HEK293 (cell line): ENCODE results near the gene PRX.

Experiments
- GLI4 ChIP-seq: fragments of 450-650 bp; formaldehyde crosslinking; IDR thresholded peaks from 2 replicates; pipeline ENCODE4 v1.5.1; 2016; ENCODE audit warnings: missing biosample characterization, missing genetic modification characterization
- HOXD13 ChIP-seq: sonication (generic); formaldehyde crosslinking; IDR thresholded peaks from 2 replicates; pipeline ENCODE4 v1.8.0; 2022; ENCODE audit warnings: missing genetic modification reagents, borderline replicate concordance
- KLF1 ChIP-seq: fragments of 450-650 bp; formaldehyde crosslinking; IDR thresholded peaks from 2 replicates; pipeline ENCODE4 v1.5.1; 2016; ENCODE audit warnings: missing biosample characterization, missing genetic modification characterization
- KLF9 ChIP-seq: fragments of 450-650 bp; formaldehyde crosslinking; IDR thresholded peaks from 2 replicates; pipeline ENCODE4 v1.5.1; 2016; ENCODE audit warnings: missing biosample characterization, missing genetic modification characterization, low read depth
- MEIS1 ChIP-seq: sonication (generic); formaldehyde crosslinking; IDR thresholded peaks from 2 replicates; pipeline ENCODE4 v1.8.1; 2022; ENCODE audit warnings: missing genetic modification reagents, mild to moderate bottlenecking, borderline replicate concordance
- RBAK ChIP-seq: fragments of 450-650 bp; formaldehyde crosslinking; IDR thresholded peaks from 2 replicates; pipeline ENCODE4 v1.5.1; 2016; ENCODE audit warnings: missing biosample characterization, missing genetic modification characterization
- REPIN1 ChIP-seq: fragments of 450-650 bp; formaldehyde crosslinking; IDR thresholded peaks from 2 replicates; pipeline ENCODE4 v1.5.1; 2017; ENCODE audit warnings: missing biosample characterization, missing genetic modification characterization, low read depth
- SCRT1 ChIP-seq: fragments of 450-650 bp; formaldehyde crosslinking; IDR thresholded peaks from 2 replicates; pipeline ENCODE4 v1.5.1; 2016; ENCODE audit warnings: missing biosample characterization, missing genetic modification characterization, borderline replicate concordance
- SP2 ChIP-seq: fragments of 450-650 bp; formaldehyde crosslinking; IDR thresholded peaks from 2 replicates; pipeline ENCODE4 v1.5.1; 2016; ENCODE audit warnings: missing biosample characterization, missing genetic modification characterization
- SP7 ChIP-seq: fragments of 450-650 bp; formaldehyde crosslinking; IDR thresholded peaks from 2 replicates; pipeline ENCODE4 v1.5.1; 2016; ENCODE audit warnings: missing biosample characterization, missing genetic modification characterization
- TCF7L2 ChIP-seq: IDR thresholded peaks from 2 replicates; pipeline ENCODE4 v1.6.1; 2011; ENCODE audit warnings: low read depth, mild to moderate bottlenecking, inconsistent platforms, low read length, moderate library complexity, borderline replicate concordance
- YY1 ChIP-seq: fragments of 450-650 bp; formaldehyde crosslinking; IDR thresholded peaks from 2 replicates; pipeline ENCODE4 v1.5.1; 2018; ENCODE audit warnings: missing biosample characterization, missing genetic modification characterization
- YY2 ChIP-seq: fragments of 450-650 bp; formaldehyde crosslinking; IDR thresholded peaks from 2 replicates; pipeline ENCODE4 v1.5.1; 2016; ENCODE audit warnings: missing biosample characterization, missing genetic modification characterization
- ZNF214 ChIP-seq: fragments of 450-650 bp; formaldehyde crosslinking; IDR thresholded peaks from 2 replicates; pipeline ENCODE4 v1.5.1; 2017; ENCODE audit warnings: missing biosample characterization, mild to moderate bottlenecking, missing genetic modification characterization, borderline replicate concordance
- ZNF23 ChIP-seq: fragments of 450-650 bp; formaldehyde crosslinking; IDR thresholded peaks from 2 replicates; pipeline ENCODE4 v1.5.1; 2016; ENCODE audit warnings: missing biosample characterization, missing genetic modification characterization, borderline replicate concordance
- ZNF302 ChIP-seq: fragments of 450-650 bp; formaldehyde crosslinking; IDR thresholded peaks from 2 replicates; pipeline ENCODE4 v1.5.1; 2016; ENCODE audit warnings: missing biosample characterization, missing genetic modification characterization, low read depth
- ZNF324 ChIP-seq: fragments of 450-650 bp; formaldehyde crosslinking; IDR thresholded peaks from 2 replicates; pipeline ENCODE4 v1.5.1; 2016; ENCODE audit warnings: missing biosample characterization, missing genetic modification characterization
- ZNF354C ChIP-seq: fragments of 450-650 bp; formaldehyde crosslinking; IDR thresholded peaks from 2 replicates; pipeline ENCODE4 v1.5.1; 2016; ENCODE audit warnings: missing biosample characterization, missing genetic modification characterization, low read depth, borderline replicate concordance
- ZNF404 ChIP-seq: fragments of 450-650 bp; formaldehyde crosslinking; IDR thresholded peaks from 2 replicates; pipeline ENCODE4 v1.5.1; 2017; ENCODE audit warnings: missing biosample characterization, missing genetic modification characterization
- ZNF416 ChIP-seq: fragments of 450-650 bp; formaldehyde crosslinking; IDR thresholded peaks from 2 replicates; pipeline ENCODE4 v1.5.1; 2016; ENCODE audit warnings: missing biosample characterization, missing genetic modification characterization
- ZNF544 ChIP-seq: fragments of 450-650 bp; formaldehyde crosslinking; IDR thresholded peaks from 2 replicates; pipeline ENCODE4 v1.5.0; 2017; ENCODE audit warnings: missing biosample characterization, missing genetic modification characterization
- ZNF596 ChIP-seq: fragments of 450-650 bp; IDR thresholded peaks from 2 replicates; pipeline ENCODE4 v1.5.0; 2018; ENCODE audit warnings: missing biosample characterization, mild to moderate bottlenecking, missing genetic modification characterization, moderate library complexity
- ZNF600 ChIP-seq: fragments of 450-650 bp; formaldehyde crosslinking; IDR thresholded peaks from 2 replicates; pipeline ENCODE4 v1.5.1; 2016; ENCODE audit warnings: missing biosample characterization, missing genetic modification characterization
- ZNF670 ChIP-seq: fragments of 450-650 bp; formaldehyde crosslinking; IDR thresholded peaks from 2 replicates; pipeline ENCODE4 v1.5.1; 2016; ENCODE audit warnings: missing biosample characterization, missing genetic modification characterization, low read depth
- ZNF677 ChIP-seq: fragments of 450-650 bp; IDR thresholded peaks from 2 replicates; pipeline ENCODE4 v1.5.0; 2018; ENCODE audit warnings: missing biosample characterization, mild to moderate bottlenecking, missing genetic modification characterization, moderate library complexity
- ZNF768 ChIP-seq: fragments of 450-650 bp; formaldehyde crosslinking; IDR thresholded peaks from 2 replicates; pipeline ENCODE4 v1.5.1; 2018; ENCODE audit warnings: missing biosample characterization, mild to moderate bottlenecking, missing genetic modification characterization
- TF ChIP-seq, protein P1 (sequence below): fragments of 450-650 bp; formaldehyde crosslinking; conservative IDR thresholded peaks from 2 replicates; pipeline ENCODE4 v1.5.1; 2016; ENCODE audit warnings: low read depth, missing biosample characterization, missing genetic modification characterization
- TF ChIP-seq, protein P2 (sequence below): fragments of 450-650 bp; formaldehyde crosslinking; IDR thresholded peaks from 2 replicates; pipeline ENCODE4 v1.5.1; 2016; ENCODE audit warnings: missing biosample characterization, missing genetic modification characterization
- TF ChIP-seq, protein P3 (sequence below): fragments of 450-650 bp; formaldehyde crosslinking; optimal IDR thresholded peaks from 2 replicates; pipeline ENCODE3; 2016; ENCODE audit warnings: missing biosample characterization, mild to moderate bottlenecking, missing genetic modification characterization
- TF ChIP-seq, protein P4 (sequence below): fragments of 450-650 bp; formaldehyde crosslinking; IDR thresholded peaks from 2 replicates; pipeline ENCODE4 v1.5.1; 2016; ENCODE audit warnings: missing biosample characterization, missing genetic modification characterization, low read depth

The PRX gene

DNA sequence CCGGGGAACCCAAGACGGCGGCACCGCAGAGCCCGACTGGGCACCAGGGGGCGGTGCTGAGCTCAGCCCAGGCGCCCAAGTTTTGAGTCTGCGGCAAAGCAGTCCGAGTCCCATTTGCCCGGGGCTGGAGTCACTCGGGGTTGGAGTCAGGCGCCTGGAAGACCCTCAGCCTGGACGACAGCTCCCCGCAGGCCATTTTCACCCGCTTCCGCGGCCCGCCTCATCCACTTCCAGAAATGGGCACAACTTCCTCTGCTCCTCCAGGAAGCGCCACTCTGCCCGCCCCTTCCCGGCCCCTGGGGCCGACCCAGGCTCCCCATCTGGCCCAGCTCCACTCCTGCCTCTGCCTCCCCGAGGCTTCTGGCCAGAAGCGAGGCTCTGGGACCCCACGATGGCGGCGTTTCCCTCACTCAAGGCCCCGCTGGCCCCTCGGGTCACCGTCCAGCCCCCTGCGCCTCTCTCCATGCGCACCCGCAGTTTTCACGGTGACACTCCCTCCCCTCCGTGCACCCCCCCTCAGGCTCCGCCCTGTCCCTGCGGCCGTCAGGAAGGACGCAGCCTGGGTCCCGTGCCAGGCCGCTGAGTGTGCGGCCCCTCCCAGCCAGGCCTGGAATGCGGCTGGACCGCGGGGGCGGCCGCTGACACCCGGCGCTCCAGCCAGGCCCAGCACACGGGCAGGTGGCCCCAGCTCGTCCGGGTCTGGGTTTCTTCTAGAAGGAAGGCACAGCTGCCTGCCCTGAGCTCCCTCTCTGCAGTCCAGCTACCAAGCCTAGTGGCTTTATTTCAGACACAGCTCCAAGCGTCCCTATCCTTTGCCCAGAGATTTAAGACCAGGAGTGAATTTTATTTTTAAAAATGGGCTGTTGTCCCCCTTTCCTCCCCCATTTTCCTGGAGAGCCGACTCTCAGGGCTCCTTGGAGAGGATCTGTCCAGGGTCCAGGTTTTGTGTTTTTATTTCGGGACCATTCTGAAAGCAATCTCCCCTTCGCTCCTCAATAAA is 7.9 kb upstream of the PRX start (continued):
- TF ChIP-seq, protein P1, sequence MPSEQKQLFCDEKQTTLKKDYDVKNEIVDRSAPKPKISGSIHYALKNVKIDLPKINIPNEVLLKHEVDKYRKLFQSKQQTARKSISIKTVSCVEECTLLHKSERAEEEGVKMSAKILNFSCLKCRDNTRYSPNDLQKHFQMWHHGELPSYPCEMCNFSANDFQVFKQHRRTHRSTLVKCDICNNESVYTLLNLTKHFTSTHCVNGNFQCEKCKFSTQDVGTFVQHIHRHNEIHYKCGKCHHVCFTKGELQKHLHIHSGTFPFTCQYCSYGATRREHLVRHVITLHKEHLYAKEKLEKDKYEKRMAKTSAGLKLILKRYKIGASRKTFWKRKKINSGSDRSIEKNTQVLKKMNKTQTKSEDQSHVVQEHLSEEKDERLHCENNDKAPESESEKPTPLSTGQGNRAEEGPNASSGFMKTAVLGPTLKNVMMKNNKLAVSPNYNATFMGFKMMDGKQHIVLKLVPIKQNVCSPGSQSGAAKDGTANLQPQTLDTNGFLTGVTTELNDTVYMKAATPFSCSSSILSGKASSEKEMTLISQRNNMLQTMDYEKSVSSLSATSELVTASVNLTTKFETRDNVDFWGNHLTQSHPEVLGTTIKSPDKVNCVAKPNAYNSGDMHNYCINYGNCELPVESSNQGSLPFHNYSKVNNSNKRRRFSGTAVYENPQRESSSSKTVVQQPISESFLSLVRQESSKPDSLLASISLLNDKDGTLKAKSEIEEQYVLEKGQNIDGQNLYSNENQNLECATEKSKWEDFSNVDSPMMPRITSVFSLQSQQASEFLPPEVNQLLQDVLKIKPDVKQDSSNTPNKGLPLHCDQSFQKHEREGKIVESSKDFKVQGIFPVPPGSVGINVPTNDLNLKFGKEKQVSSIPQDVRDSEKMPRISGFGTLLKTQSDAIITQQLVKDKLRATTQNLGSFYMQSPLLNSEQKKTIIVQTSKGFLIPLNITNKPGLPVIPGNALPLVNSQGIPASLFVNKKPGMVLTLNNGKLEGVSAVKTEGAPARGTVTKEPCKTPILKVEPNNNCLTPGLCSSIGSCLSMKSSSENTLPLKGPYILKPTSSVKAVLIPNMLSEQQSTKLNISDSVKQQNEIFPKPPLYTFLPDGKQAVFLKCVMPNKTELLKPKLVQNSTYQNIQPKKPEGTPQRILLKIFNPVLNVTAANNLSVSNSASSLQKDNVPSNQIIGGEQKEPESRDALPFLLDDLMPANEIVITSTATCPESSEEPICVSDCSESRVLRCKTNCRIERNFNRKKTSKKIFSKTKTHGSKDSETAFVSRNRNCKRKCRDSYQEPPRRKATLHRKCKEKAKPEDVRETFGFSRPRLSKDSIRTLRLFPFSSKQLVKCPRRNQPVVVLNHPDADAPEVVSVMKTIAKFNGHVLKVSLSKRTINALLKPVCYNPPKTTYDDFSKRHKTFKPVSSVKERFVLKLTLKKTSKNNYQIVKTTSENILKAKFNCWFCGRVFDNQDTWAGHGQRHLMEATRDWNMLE (tag by site-specific recombination) = 0 out of 2 replicates have a peak, but pooled peaks have one; percentile 13
- no peak; the same call in 1 of the 2 replicates for TF ChIP-seq ZNF768
- 0 out of 2 replicates have a peak, but pooled peaks have one; percentile 10 for TF ChIP-seq ZNF404 (tag by site-specific recombination)
- TF ChIP-seq, protein P2, sequence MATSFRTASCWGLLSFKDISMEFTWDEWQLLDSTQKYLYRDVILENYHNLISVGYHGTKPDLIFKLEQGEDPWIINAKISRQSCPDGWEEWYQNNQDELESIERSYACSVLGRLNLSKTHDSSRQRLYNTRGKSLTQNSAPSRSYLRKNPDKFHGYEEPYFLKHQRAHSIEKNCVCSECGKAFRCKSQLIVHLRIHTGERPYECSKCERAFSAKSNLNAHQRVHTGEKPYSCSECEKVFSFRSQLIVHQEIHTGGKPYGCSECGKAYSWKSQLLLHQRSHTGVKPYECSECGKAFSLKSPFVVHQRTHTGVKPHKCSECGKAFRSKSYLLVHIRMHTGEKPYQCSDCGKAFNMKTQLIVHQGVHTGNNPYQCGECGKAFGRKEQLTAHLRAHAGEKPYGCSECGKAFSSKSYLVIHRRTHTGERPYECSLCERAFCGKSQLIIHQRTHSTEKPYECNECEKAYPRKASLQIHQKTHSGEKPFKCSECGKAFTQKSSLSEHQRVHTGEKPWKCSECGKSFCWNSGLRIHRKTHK (tag by site-specific recombination) = no peak
- no peak for TF ChIP-seq GLI4 (tag by site-specific recombination)
- no peak for TF ChIP-seq RBAK
- no peak for TF ChIP-seq ZNF596 (tag by site-specific recombination)
- no peak for TF ChIP-seq SCRT1 (tag by site-specific recombination)
- peak; percentile 97 for TF ChIP-seq SP7 (tag by site-specific recombination)
- TF ChIP-seq ZNF23 (tag by site-specific recombination) = no peak
- TF ChIP-seq ZNF354C = no peak
- TF ChIP-seq ZNF677 (tag by site-specific recombination) = no peak
- no peak for TF ChIP-seq ZNF302
- peak; percentile 99 for TF ChIP-seq KLF1 (tag by site-specific recombination)
- TF ChIP-seq, protein P3, sequence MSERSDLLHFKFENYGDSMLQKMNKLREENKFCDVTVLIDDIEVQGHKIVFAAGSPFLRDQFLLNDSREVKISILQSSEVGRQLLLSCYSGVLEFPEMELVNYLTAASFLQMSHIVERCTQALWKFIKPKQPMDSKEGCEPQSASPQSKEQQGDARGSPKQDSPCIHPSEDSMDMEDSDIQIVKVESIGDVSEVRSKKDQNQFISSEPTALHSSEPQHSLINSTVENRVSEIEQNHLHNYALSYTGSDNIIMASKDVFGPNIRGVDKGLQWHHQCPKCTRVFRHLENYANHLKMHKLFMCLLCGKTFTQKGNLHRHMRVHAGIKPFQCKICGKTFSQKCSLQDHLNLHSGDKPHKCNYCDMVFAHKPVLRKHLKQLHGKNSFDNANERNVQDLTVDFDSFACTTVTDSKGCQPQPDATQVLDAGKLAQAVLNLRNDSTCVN (tag by site-specific recombination) = peak; percentile 91
- TF ChIP-seq TCF7L2 = no peak
- peak; percentile 97 for TF ChIP-seq ZNF600 (tag by site-specific recombination)
- 0 out of 2 replicates have a peak, but pooled peaks have one; percentile 12 for TF ChIP-seq YY2 (tag by site-specific recombination)
- no peak for TF ChIP-seq ZNF416
- TF ChIP-seq ZNF324 (tag by site-specific recombination) = peak; percentile 83
- TF ChIP-seq HOXD13 (CRISPR knock-in tag) = no peak
- no peak for TF ChIP-seq ZNF670 (tag by site-specific recombination)
- TF ChIP-seq ZNF544 (tag by site-specific recombination) = no peak
- TF ChIP-seq ZNF214 = no peak
- TF ChIP-seq, protein P4, sequence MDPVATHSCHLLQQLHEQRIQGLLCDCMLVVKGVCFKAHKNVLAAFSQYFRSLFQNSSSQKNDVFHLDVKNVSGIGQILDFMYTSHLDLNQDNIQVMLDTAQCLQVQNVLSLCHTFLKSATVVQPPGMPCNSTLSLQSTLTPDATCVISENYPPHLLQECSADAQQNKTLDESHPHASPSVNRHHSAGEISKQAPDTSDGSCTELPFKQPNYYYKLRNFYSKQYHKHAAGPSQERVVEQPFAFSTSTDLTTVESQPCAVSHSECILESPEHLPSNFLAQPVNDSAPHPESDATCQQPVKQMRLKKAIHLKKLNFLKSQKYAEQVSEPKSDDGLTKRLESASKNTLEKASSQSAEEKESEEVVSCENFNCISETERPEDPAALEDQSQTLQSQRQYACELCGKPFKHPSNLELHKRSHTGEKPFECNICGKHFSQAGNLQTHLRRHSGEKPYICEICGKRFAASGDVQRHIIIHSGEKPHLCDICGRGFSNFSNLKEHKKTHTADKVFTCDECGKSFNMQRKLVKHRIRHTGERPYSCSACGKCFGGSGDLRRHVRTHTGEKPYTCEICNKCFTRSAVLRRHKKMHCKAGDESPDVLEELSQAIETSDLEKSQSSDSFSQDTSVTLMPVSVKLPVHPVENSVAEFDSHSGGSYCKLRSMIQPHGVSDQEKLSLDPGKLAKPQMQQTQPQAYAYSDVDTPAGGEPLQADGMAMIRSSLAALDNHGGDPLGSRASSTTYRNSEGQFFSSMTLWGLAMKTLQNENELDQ (tag by site-specific recombination) = no peak
- TF ChIP-seq YY1 (tag by site-specific recombination) = peak; percentile 67; the same call in 1 of the 2 replicates
- no peak for TF ChIP-seq REPIN1
- TF ChIP-seq SP2 (tag by site-specific recombination) = peak; percentile 95
- TF ChIP-seq MEIS1 (CRISPR knock-in tag) = no peak
- peak; percentile 97 for TF ChIP-seq KLF9
